Vagina (tissue), 2 donors: ENCODE results near the gene EXOSC6.
"Not testable (repeated sequence)": the region's sequence is repeated elsewhere in the genome, so short reads cannot be mapped to it uniquely, and the experiment has no call there.

Source experiments
- CTCF ChIP-seq, 3 experiments: fragments of 450-650 bp in 2 of 3; fragments of 200-600 bp in 1 of 3; sonication (generic) in 1 of 3; IDR thresholded peaks; one replicate each; pipeline ENCODE4 v1.5.1; 2017 to 2019; ENCODE audit warnings: antibody characterized with exemption in 3 of 3, mild to moderate bottlenecking in 2 of 3, moderate library complexity in 2 of 3
- POLR2A ChIP-seq, 2 donors: fragments of 450-650 bp; IDR thresholded peaks; one replicate each; pipeline ENCODE4 v1.6.1; 2017; ENCODE audit warnings: antibody characterized with exemption in 2 of 2, mild to moderate bottlenecking in 2 of 2, moderate library complexity in 2 of 2
- POLR2AphosphoS5 ChIP-seq, 2 donors: sonication (generic); formaldehyde crosslinking; IDR thresholded peaks; one replicate each; pipeline ENCODE4 v1.9.0; 2017; ENCODE audit warnings: antibody characterized with exemption in 2 of 2, mild to moderate bottlenecking in 2 of 2, low read depth in 1 of 2; ENCODE audit not compliant: insufficient read depth in 1 of 2

- TF ChIP-seq POLR2AphosphoS5 (IDR thresholded peaks at IDR 0.05; ENCODE audit: insufficient read depth in 1 of 2, low read depth in 1 of 2); CTCF (IDR thresholded peaks at IDR 0.05); POLR2A (IDR thresholded peaks at IDR 0.05): not testable (repeated sequence)
Observed at GRCh38 chr16:70223971-70224513, 27.7 kb downstream of the EXOSC6 start.
